ENCODE measurements around the gene DPY19L3.

GRCh38 chr19:32363632-32364031 lies 41.9 kb upstream of the DPY19L3 start:
- TF ChIP-seq, protein P1, sequence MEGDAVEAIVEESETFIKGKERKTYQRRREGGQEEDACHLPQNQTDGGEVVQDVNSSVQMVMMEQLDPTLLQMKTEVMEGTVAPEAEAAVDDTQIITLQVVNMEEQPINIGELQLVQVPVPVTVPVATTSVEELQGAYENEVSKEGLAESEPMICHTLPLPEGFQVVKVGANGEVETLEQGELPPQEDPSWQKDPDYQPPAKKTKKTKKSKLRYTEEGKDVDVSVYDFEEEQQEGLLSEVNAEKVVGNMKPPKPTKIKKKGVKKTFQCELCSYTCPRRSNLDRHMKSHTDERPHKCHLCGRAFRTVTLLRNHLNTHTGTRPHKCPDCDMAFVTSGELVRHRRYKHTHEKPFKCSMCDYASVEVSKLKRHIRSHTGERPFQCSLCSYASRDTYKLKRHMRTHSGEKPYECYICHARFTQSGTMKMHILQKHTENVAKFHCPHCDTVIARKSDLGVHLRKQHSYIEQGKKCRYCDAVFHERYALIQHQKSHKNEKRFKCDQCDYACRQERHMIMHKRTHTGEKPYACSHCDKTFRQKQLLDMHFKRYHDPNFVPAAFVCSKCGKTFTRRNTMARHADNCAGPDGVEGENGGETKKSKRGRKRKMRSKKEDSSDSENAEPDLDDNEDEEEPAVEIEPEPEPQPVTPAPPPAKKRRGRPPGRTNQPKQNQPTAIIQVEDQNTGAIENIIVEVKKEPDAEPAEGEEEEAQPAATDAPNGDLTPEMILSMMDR (IDR thresholded peaks at IDR 0.05), result no peak
- TF ChIP-seq POLR2AphosphoS5 (IDR thresholded peaks at IDR 0.05) (no peak), EP300 (IDR thresholded peaks at IDR 0.05) (no peak), POLR2A (IDR thresholded peaks at IDR 0.05) (no peak)
